ENCODE results near the gene CRACR2A.

Gene CRACR2A

GRCh38 chr12:3684449-3685051 lies 68.4 kb downstream of the CRACR2A start:
- no peak for DNase-seq (ENCODE audit: low read depth in 2 of 2)

GRCh38 chr12:3683670-3684069 lies 69.2 kb downstream of the CRACR2A start:
- DNase-seq (ENCODE audit: low read depth in 2 of 2): no peak

- DNase-seq (ENCODE audit: low read depth in 2 of 2): no peak
These were observed 71.3 kb downstream of the CRACR2A start for GRCh38 chr12:3681595-3682061.

GRCh38 chr12:3680919-3681594 lies 71.9 kb downstream of the CRACR2A start:
- no peak for DNase-seq (ENCODE audit: low read depth in 2 of 2)

- DNase-seq (ENCODE audit: low read depth in 2 of 2): no peak
These were observed 73.1 kb downstream of the CRACR2A start for GRCh38 chr12:3679831-3680230.

GRCh38 chr12:3677609-3678008 lies 75.3 kb downstream of the CRACR2A start:
- DNase-seq (ENCODE audit: low read depth in 2 of 2): no peak

GRCh38 chr12:3673981-3674708 lies 78.8 kb downstream of the CRACR2A start:
- no peak for DNase-seq (ENCODE audit: low read depth in 2 of 2)

- no peak for DNase-seq (ENCODE audit: low read depth in 2 of 2)
These were observed 80.8 kb downstream of the CRACR2A start for GRCh38 chr12:3672113-3672509.

GRCh38 chr12:3671330-3672112 lies 81.4 kb downstream of the CRACR2A start:
- DNase-seq (ENCODE audit: low read depth in 2 of 2): no peak

- no peak for DNase-seq (ENCODE audit: low read depth in 2 of 2)
These were observed 82.8 kb downstream of the CRACR2A start for GRCh38 chr12:3670083-3670620.

- no peak for DNase-seq (ENCODE audit: low read depth in 2 of 2)
These were observed 83.3 kb downstream of the CRACR2A start for GRCh38 chr12:3669594-3669993.

GRCh38 chr12:3668479-3669165 lies 84.3 kb downstream of the CRACR2A start:
- no peak for DNase-seq (ENCODE audit: low read depth in 2 of 2)

- no peak for DNase-seq (ENCODE audit: low read depth in 2 of 2)
These were observed 85.4 kb downstream of the CRACR2A start for GRCh38 chr12:3667485-3667884.

- no peak for DNase-seq (ENCODE audit: low read depth in 2 of 2)
These were observed 86.5 kb downstream of the CRACR2A start for GRCh38 chr12:3666441-3666840.

- DNase-seq (ENCODE audit: low read depth in 2 of 2): peak; percentile 12
These were observed 90.4 kb downstream of the CRACR2A start for GRCh38 chr12:3662521-3662921.

- DNase-seq (ENCODE audit: low read depth in 2 of 2): no peak
These were observed 91.9 kb downstream of the CRACR2A start for GRCh38 chr12:3661028-3661427.

- no peak for DNase-seq (ENCODE audit: low read depth in 2 of 2)
These were observed 94.4 kb downstream of the CRACR2A start for GRCh38 chr12:3658327-3659163.

- DNase-seq (ENCODE audit: low read depth in 2 of 2): no peak
These were observed 95.8 kb downstream of the CRACR2A start for GRCh38 chr12:3656946-3657622.

- DNase-seq (ENCODE audit: low read depth in 2 of 2): no peak
These were observed 97.5 kb downstream of the CRACR2A start for GRCh38 chr12:3655328-3655900.
